NK-92 (cell line): ENCODE measurements around the gene FOXL2.

Experiments
- DNase-seq: peaks from one replicate; lab custom pipeline; 2025; ENCODE audit not compliant: unreplicated experiment; lab: John Stamatoyannopoulos, UW

FOXL2 gene

DNA sequence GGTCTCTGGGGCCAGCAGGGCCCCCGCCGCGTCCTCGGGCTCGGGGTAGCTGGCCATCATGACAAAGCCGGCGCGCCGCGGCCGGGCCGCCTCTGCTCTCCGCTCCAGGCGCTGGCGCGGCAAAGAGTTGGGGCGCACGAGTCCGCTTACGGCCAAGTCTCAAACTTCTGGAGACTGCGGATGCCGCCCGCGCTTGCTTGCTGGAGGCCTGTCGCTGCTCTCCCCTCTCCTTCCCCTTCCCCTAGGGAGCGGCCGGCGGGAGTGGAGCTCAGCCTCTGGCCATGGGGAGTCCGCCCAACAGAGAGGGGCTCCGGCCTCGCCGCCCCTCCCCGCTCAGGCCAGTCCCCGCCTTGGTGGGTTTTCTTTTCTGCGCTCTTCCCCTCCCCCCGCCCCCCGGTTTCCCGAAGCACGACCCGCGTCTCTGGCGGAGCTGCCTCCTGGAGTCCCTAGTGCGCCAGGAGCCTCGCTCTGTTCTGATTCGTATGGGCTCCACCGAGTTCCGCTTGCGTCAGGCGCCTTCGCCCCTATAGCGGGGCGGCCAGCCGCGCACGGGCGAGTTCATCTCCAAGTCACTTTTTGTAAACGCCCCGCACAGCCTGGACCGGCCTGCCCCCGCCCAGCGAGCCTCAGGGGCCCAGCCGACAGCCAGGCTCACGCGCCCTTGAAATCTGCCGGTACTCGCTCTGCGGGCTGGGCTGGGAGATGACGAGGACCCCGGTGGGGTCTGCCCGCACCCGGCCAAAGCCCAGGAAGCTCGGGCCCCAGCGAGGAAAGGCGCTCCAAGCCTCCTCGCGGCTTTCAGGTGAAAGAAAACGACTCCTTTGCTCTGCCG lies at the start of gene FOXL2, which contains the start of gene FOXL2NB:
FOXL2 (minus strand) TSS at position 475 of the 832 bp plus-strand sequence; CDS start at position 60, 415 bp downstream.
FOXL2NB (plus strand) TSS at position 555 of the 832 bp plus-strand sequence; CDS start at position 703, 148 bp downstream.
- DNase-seq: no peak

DNA sequence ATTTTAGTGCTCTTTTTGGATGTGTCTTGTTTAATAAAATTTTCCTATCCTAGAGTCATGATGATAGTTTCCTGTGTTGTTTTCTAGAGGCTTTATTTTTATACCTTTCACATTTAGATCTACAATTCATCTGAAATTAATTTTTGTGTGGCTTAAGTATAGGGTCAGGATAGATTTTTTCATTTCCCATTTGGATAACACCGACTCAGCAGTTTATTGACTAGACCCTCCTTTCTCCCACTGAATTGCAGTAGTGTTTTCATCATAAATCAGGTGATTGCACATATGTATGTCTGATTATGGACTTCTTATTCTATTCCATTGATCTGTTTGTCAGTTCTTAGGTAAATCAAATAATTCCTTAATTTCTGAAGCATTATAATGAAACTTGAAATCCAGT lies 48.8 kb upstream of the FOXL2 start:
- DNase-seq: no peak

DNA sequence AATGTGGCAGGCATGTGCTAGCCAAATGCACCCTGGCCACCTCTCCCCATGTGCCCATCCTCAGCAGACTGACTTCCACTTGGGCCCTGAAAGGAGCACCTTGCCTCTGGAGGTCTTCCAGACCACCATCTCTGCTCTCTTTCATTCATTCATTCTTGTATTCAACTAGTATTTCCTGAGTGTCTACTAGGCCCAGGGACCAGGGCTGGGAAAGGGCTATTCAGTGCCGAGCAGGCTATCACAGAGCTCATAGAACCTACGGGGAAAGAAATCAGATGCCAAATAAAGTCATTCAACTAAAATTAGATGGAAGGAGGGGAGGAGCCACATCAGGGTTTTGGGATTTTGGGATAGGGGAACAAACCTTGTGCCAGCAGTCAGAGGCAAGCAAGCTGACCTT lies 40.2 kb upstream of the FOXL2 start:
- no peak for DNase-seq

DNA sequence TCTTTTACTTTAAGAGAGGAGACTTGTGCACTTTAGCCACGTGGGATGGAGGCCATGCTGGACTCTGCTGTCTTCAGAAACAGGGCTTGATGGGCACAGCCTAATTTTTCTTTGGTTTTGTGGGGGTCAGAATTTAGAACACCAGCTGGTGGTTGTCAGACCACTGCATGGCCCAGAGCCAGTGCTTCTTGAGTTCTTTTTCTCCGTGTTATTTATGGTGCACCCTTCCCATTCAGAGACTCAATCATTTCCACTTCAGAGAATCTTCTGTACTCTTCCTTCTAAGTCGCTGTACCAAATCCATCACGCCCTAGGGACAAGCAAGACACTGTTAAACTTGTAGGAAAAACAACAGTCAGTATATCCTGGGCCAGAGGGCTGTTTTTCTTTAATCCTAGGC lies 39.0 kb upstream of the FOXL2 start:
- DNase-seq: no peak

DNA sequence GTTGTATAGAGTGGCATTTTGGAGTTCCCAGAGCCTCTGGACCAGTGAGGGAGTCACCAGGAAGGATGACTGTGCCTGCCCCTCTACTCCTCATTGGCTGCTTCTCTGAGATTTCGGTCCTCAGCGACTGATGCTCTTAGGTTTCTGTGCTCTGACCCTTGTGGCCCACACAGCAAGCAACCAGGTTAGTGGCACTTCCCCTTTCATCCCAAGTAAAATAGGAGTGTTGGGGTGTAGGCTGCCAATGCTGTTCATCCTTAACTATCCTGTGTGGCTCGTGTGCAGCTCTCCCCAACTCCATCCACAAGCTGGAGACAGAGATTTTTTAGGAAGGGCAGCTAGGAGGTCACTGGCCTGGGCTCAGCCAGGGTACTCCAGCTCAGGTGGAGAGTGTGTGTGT lies 37.9 kb upstream of the FOXL2 start:
- DNase-seq: no peak

DNA sequence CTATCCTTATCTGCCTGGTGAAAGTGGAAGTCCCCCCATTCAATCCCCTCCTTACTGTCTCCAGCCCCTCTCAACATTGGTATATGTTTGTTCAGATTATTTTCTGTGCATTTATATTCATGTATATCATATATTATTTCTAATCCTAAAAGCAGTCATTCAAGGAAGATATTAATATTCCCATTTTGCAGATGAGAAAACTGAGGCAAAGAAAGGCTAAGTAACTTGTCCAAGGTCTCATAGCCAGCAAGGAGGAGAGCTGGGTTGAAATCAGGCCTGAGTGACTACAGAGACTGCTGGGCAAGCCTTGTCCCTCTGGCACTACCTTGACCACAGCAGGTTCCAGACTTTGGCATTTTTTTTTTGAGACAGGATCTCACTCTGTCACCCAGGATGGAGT lies 29.1 kb upstream of the FOXL2 start:
- no peak for DNase-seq

DNA sequence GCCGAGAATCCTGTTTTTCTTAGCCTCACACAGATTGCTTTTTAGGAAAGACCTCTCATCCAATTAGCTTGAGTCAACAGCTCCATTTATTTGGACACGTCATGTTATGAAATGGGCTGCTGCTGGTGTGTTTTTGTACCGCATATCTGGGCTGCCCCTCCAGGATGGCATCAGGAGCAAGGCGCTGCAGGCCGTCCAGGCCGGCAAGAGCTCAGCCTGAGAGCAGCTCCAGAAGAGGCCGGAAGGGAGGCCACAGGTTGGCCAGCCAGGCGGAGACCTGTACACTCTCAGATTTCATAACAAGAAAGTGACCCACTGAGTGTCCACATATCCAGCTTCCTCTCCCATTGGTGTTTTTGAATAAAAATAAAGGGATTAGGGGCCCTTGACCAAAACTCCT lies 28.4 kb upstream of the FOXL2 start:
- no peak for DNase-seq

DNA sequence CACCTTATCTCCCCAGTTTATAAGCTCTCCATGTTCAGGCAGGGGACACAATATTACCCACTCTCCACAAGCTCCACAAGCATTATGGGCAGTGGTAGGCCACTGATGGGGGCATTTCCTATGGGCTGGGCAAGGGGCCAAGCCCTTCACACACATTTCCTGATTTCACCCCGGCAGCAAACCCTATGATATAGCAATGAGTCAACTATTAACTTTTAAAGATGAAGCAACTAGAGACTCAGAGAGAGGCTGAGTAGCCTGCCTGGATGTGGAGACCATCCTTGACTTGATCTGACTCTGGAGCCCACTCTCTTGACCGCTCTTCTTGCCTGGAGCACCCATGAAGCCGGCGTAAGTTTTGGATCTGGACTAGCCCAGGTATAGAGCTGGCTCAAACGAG lies 27.5 kb upstream of the FOXL2 start:
- no peak for DNase-seq

DNA sequence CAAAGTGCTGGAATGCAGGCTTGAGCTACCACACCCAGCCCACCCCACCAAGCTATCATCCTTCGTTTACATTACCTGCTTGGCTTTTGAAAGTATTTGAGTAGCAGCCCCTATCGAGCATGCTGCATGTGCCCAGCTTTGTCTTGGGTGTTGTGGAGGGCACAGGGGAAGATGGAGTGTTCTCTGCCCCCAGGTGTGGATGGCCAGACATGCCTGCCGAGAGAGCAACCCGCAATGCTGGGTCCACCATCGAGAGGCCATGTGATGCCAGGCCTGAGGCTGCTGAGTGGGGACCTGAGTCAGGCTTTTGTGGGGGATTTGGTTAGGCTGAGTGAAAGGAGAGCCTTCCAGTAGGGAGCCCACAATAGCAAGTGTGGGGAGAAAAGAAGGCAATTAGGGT lies 26.0 kb upstream of the FOXL2 start:
- no peak for DNase-seq

DNA sequence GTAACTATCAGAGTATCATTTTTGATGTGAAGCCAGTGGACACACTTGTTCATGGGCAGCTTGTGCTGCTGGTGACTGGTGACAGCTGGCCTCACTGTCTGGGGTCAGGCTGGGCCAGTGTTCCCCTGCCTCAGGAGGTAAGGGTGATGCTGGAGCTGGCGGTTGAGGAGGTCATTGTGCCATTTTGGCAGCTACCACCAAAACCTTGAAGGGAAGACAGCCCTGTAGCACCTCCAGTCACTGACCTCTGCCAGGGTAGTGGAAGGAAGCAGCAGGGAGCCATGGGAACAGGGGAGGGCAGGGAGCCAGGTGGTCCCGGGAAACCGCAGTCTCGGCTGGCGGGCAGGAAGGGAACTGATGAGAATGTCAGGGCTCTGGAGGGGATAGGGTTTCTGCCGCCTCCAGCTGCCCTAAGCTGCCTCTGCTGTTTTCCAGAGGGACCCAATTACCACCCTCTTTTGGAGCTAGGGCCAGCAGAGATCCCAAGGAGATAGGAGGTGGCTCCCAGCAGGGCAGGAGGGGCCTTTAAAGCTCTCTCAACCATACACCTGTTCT lies 24.9 kb upstream of the FOXL2 start:
- DNase-seq: no peak

DNA sequence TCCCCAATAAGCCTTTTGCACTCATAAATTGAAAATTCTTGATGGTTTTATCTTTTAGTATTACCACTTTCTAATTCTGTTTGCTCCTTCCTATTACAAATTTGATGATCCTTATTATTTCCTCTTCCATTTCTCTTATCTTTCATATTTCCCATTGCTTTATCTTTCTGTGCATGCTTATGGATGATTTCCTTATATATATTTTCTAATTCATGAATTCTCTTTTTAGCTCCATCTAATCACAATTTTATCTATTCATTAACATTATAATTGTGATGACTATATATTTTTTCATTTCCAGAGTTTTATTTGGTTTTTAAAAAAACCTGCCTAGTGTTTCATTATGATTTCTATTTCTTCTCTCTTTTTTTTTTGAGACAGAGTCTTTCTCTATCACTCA lies 18.0 kb upstream of the FOXL2 start:
- no peak for DNase-seq

DNA sequence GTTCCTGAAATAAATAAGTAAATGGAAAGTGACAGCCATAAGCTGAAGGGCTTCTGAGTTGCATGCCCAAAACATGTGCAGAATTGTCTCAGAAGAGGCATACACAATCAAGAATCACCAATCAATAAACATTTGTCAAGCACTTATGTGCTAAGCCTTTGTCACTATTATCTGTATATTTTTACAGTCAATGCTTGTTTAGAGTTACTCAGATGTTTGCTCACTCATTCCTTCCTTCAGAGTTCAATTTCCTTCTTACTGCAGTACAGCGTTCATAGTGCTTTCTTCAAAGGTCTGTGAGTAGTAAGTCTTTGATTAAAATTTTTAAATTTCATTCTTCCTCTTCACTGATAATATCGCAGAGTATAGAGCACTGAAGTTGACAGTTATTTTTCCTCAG lies 17.3 kb upstream of the FOXL2 start:
- no peak for DNase-seq

DNA sequence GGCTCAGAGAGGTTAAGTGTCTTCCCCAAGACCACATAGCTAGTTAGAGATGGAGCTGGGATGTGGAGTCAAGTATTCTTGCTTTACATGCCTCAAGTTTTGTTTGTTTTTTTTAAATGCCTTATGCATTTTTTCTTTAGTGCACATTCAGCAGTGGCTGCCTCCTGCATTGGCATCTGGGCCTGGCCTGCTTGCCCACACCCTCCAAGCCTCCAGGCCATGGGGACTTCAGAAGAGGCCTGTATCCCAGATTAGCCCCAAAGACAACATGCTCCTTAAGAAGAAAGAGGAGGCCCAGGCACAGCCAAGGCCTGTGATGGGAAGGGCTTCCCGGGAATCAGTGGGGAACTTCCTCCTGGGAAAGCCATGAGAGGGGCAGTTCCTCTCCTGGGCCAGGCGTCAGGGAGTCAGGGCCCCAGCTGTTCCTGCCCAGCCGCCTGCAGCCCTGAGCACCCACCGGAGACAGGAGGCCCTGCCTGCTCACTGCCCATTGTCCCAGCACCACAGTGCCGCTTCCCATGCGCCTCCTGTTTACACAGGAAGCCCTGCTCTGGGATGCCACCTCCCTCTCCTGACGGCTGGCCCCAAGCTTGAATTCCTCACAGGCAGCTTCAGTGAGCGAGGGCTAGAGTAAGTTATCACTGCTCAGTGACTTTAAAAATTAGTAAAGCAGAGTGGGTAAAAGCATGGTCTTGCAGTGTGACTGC lies 16.1 kb upstream of the FOXL2 start:
- no peak for DNase-seq

DNA sequence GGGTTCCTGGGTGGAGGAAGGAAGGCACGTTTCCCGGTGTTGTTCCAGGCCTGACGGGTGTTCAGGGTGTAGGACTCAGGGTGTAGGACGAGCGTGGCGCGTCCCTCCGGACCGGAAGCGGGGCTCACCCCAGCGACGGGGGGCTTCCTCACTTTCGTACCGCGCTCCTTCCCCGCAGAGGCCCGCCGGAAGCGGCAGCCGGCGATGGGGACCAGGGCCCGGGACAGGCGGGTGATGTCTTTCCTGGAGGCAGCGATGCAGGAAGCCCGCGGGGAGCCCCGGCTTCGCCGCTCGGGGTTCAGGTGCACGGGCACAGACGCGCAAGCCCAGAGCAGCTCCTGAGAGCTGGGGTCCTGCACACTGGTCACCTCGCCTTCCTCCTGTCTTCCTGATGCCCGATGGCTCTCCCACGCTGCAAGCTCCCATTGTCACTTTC lies 13.5 kb upstream of the FOXL2 start:
- DNase-seq: no peak

DNA sequence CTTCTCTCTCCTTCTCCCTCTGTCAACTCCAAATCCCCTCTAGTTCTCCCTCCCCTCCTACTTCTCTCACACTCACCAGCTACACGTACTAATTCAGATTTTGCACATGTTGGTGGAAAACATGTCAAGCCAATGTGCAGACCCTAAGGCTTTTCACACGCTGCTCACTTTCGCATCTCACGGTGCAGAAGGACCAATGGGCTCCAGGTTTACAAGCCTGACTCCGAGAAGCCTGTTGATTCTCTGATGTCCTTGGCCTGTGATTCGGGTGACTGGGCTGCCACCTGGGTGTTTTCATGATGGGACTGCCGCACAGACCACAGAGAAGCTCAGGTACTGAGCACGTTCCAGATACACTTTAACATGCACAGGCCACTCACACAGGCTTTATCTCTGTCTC lies 3.8 kb upstream of the FOXL2 start:
- DNase-seq: no peak

DNA sequence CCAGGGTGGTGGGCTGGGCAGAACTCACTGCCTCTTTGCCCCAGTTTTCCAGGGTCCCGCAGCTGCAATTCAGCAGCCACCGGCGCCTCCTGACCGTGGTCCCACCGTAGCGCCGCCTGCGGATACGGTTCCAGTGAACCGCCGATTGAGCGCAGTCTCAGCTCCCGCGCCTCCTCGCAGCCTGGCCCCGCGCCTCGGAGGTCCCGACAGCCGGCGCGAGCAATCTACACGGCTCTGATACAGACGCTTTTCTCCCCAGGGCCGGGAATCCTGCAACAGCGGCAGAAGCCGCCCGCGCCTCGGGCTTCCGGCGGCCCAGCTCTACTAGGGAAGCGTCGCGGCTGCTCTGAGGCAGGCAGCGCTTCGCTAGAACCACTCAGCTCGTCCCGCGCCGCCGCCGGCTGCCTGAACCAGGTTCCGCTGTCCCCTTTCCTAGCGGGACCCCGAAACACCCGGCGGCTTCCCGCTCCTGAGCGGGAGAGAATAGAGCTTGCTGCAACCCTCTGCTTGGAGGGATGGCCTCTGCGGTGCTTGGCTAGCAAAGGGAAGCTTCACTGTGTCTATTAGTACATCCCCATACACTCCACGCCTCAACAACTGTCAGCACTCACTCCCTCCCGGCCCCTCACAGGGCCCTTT lies 3.2 kb upstream of the FOXL2 start:
- no peak for DNase-seq

DNA sequence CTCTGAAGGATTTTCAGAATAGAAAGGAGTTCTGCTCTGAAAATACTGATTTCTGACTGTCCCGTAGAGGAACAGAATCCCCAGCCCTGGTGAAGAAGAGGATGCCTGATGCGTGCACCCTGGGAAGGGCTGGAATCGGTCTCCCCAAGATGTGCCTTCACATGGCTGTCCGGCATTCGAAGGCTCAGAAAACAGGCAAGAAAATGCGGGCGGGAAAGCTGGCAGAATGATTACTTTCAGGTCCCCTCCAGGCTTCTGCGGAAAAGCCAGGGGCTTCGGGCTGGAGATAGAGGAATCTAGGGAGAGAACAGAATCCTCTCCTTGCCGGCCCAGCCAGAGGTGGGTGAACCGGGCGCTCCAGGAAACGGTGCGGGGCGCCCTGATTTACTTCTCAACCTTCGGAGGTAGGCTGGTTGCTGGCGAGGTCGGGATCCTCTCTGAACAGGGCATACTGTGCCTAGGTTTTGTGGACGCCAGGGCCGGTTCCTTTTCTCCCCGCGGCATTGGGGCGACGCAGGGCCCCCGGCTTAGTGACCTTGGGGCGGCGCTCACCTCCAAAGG lies 2.6 kb upstream of the FOXL2 start:
- no peak for DNase-seq

DNA sequence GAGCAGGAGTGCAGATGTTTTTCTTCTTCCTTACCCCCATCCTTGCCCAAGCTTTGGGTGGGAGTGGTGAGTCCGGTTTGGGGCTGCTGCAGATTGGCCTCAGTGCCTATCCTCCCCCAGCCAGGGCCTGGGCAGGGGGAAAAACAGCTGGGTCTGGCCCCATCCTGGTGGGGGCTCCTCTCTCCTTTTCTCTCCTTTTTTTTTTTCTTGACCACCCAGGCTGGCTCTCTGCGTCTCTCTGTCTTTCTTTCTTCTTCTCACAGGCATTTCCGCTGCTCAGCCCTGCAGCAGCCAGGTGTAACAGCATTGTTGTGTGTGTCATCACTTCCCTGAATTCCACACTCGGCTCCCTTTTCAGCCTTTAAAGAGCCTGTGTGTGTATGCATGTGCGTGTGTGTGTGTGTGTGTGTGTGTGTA lies 2.1 kb upstream of the FOXL2 start:
- DNase-seq: no peak

DNA sequence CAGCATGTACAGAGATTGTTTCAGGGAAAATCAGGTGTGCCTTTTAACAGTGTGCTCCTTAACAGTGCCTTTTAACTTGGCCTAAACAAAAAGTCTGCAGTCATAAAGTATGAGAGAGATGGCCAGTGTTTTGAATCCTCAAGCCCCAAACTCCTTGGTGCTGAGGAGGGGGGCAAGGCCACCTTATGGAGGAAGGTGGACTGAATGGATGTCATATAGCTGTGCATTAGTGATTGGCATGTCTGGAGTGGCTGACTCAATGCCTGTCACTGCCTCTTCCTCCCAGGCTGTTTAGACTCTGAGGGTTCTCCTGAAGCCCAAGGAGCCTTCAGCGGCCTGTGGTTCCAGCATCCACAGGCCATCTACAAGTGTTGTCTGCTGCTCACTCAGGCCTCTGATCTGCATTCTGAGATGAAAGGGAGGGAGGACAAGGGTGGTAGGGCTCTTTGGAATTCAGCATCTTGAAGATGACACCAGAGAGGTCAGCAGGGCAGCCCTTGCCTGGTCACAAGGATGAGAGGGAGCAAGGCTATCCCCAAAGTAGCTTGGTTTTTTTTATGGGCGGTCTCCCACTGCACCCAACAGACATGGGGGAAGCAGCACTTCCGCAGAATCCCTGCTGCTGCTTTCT lies 1.5 kb upstream of the FOXL2 start:
- DNase-seq: no peak

DNA sequence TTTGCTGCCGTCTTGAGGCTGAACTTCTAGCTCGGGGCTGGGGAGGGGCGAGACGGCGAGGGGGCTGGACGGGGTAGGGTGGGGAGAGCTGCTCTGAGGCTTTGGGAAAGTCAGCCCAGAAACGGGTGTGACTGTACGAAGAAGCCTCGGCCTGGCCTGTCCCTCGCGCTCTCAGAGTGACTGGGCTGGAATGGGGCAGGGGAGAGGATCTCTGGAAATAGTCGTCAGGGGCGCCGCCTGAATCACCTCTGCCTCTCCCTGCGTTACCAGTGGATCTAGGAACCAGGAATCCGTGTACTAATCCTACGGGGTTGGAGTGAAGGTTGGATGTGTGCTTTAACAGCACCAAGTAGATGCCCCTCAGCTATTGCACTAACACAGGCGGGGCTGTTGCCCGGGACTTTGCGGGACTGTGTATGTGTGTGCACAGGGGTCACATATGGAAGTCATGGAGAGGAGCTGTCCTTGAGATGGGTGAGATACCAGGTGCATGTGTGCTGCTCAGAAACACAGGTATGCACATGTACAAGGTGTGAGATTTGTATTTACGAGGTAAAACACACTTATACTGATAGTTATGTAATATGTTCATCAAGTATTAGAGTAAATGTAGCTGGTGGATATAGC lies 671 bp upstream of the FOXL2 start:
- no peak for DNase-seq
